ENCODE data around the gene SCO2. TPM values are rescaled to one million over a fixed set of nuclear protein-coding genes. Genes with fewer than 3 reads are reported as not detected.
"Not testable (repeated sequence)": the region's sequence is repeated elsewhere in the genome, so short reads cannot be mapped to it uniquely, and the experiment has no call there.

SCO2 gene
- total RNA-seq, 1 donor from 2014 or later = 1.8 TPM

DNA sequence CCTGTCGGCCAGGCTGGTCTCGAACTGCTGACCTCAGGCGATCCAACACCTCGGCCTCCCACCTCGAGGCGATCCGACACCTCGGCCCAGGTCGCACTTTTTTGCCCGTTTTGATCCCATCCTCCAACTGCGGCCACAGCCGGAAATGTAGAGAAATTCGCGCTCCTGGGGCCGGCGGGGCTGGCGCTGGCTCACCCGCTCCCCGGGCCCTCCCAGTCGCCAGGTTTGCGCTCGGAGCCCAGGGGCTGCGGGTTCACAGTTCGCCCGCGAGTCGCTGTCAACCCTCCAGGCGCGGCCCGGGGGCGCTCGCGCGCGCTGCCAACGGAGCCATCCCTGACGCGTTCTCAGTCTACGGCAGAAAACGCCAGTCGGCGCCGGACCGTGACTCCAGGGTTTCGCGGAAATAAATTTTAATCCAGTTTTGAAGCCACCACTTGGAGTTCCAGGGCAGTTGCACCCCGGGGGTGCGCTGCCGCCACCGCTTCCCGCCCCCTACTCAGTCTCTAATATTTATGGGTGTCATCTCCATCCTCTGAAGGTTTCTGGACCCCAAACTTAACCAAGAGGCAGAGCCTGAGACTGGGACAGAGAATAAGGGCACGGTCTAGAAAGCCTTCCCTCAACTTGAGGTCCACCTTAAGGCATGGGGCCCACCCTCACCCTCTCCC lies 18.8 kb upstream of the SCO2 start:
- peaks cover 13% of the 10 kb centered on the region for H3K27me3 ChIP-seq (ENCODE audit: insufficient read depth, low read length)
- Mint-ChIP-seq H3K9me3 (ENCODE audit: unreplicated experiment) (no peaks in the 10 kb centered on the region), H3K4me3 (ENCODE audit: unreplicated experiment) (no peak overlapping the region), H3K27ac (ENCODE audit: unreplicated experiment) (no peak overlapping the region), H3K36me3 (ENCODE audit: low read depth, unreplicated experiment) (no peaks in the 10 kb centered on the region), H3K4me1 (ENCODE audit: low read depth, unreplicated experiment) (peaks cover 8% of the 10 kb centered on the region), H3K27me3 (ENCODE audit: low read depth, unreplicated experiment) (peaks cover 12% of the 10 kb centered on the region)
- no peaks in the 10 kb centered on the region for H3K79me2 ChIP-seq (ENCODE audit: insufficient read depth, low read length)
- H3K27ac ChIP-seq (ENCODE audit: low read depth, low read length) = no peak overlapping the region
- H4K20me1 ChIP-seq (ENCODE audit: insufficient read depth, low read length) = no peaks in the 10 kb centered on the region
- peak; percentile 36 for DNase-seq (ENCODE audit: low read depth)
- TF ChIP-seq, protein P1, sequence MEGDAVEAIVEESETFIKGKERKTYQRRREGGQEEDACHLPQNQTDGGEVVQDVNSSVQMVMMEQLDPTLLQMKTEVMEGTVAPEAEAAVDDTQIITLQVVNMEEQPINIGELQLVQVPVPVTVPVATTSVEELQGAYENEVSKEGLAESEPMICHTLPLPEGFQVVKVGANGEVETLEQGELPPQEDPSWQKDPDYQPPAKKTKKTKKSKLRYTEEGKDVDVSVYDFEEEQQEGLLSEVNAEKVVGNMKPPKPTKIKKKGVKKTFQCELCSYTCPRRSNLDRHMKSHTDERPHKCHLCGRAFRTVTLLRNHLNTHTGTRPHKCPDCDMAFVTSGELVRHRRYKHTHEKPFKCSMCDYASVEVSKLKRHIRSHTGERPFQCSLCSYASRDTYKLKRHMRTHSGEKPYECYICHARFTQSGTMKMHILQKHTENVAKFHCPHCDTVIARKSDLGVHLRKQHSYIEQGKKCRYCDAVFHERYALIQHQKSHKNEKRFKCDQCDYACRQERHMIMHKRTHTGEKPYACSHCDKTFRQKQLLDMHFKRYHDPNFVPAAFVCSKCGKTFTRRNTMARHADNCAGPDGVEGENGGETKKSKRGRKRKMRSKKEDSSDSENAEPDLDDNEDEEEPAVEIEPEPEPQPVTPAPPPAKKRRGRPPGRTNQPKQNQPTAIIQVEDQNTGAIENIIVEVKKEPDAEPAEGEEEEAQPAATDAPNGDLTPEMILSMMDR (IDR thresholded peaks at IDR 0.05; ENCODE audit: insufficient read depth, low read depth, low read length) = peak; percentile 33
- TF ChIP-seq EZH2 (IDR thresholded peaks at IDR 0.05; ENCODE audit: insufficient read depth, low read length) = no peak
- no peaks in the 10 kb centered on the region for H3K9me3 ChIP-seq (ENCODE audit: insufficient read depth, low read depth, low read length)
- H3K4me2 ChIP-seq (ENCODE audit: low read length) = peak overlapping the region; percentile 73
- no peak overlapping the region for H3K9ac ChIP-seq (ENCODE audit: low read length)
- no peak for FAIRE-seq
- peaks cover 3% of the 10 kb centered on the region for H3K4me1 ChIP-seq (ENCODE audit: insufficient read depth, low read length)
- no peaks in the 10 kb centered on the region for H3K36me3 ChIP-seq (ENCODE audit: insufficient read depth, low read length)
- H3K4me3 ChIP-seq (ENCODE audit: insufficient read depth, low read depth, low read length) = peak overlapping the region; percentile 23
- peak overlapping the region; percentile 66 for H2AFZ ChIP-seq (ENCODE audit: low read depth, low read length)

DNA sequence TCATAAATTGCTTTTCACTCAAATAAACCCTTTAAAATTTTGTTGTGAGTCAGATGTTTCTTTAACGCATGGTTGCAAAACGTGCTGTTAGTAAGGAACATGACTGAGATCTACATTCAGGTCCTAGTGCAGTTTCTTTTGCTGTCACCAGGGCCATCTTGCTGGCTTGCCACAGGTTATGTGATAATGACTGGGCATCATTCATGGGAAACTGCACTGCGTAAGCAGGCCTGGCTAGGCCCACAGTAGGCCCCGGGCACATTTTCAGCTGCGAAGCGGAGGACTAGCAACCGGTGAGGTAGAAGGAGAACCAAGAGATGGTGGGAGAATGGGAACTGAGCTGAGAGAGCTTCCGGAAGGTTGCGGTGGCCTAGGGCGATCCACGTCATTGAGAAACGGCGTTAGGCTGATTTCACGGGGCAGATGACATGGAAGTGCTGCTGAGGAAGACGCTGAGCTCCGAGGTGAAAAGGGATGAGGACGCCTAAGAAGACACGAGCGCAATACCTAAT lies 17.1 kb upstream of the SCO2 start:
- H3K9me3 Mint-ChIP-seq (ENCODE audit: unreplicated experiment) = no peaks in the 10 kb centered on the region
- Histone ChIP-seq H3K9me3 (ENCODE audit: insufficient read depth, low read depth, low read length) (no peaks in the 10 kb centered on the region), H3K4me3 (ENCODE audit: insufficient read depth, low read depth, low read length) (no peak overlapping the region), H2AFZ (ENCODE audit: low read depth, low read length) (no peak overlapping the region), H3K36me3 (ENCODE audit: insufficient read depth, low read length) (no peaks in the 10 kb centered on the region), H3K27ac (ENCODE audit: low read depth, low read length) (no peak overlapping the region), H4K20me1 (ENCODE audit: insufficient read depth, low read length) (no peaks in the 10 kb centered on the region), H3K4me1 (ENCODE audit: insufficient read depth, low read length) (peaks cover 3% of the 10 kb centered on the region), H3K4me2 (ENCODE audit: low read length) (no peak overlapping the region), H3K79me2 (ENCODE audit: insufficient read depth, low read length) (no peaks in the 10 kb centered on the region), H3K9ac (ENCODE audit: low read length) (no peak overlapping the region), H3K27me3 (ENCODE audit: insufficient read depth, low read length) (peaks cover 6% of the 10 kb centered on the region)
- DNase-seq (ENCODE audit: low read depth) = no peak
- no peak overlapping the region for H3K27ac Mint-ChIP-seq (ENCODE audit: unreplicated experiment)
- no peak overlapping the region for H3K4me3 Mint-ChIP-seq (ENCODE audit: unreplicated experiment)
- no peaks in the 10 kb centered on the region for H3K36me3 Mint-ChIP-seq (ENCODE audit: low read depth, unreplicated experiment)
- peaks cover 14% of the 10 kb centered on the region for H3K27me3 Mint-ChIP-seq (ENCODE audit: low read depth, unreplicated experiment)
- TF ChIP-seq EZH2 (IDR thresholded peaks at IDR 0.05; ENCODE audit: insufficient read depth, low read length) = no peak
- TF ChIP-seq, protein P1 (IDR thresholded peaks at IDR 0.05; ENCODE audit: insufficient read depth, low read depth, low read length) = no peak
- no peak for FAIRE-seq
- peaks cover 9% of the 10 kb centered on the region for H3K4me1 Mint-ChIP-seq (ENCODE audit: low read depth, unreplicated experiment)

DNA sequence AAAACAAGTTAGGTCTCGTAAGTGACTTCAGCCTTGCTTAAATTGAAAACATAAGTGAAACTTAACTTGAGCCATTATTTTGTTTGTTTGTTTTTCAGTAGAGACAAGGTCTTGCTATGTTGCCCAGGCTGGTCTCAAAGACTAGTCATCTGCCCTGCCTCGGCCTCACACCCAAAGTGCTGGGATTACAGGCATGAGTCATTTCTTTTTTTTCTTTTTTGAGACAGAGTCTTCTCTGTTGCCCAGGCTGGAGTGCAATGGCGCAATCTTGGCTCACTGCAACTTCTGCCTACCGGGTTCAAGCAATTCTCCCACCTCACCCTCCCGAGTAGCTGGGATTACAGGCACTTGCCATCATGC lies 16.2 kb upstream of the SCO2 start:
- H3K9me3 Mint-ChIP-seq (ENCODE audit: unreplicated experiment); H3K4me1 ChIP-seq (ENCODE audit: insufficient read depth, low read length); H2AFZ ChIP-seq (ENCODE audit: low read depth, low read length); H4K20me1 ChIP-seq (ENCODE audit: insufficient read depth, low read length); H3K27ac Mint-ChIP-seq (ENCODE audit: unreplicated experiment); H3K36me3 Mint-ChIP-seq (ENCODE audit: low read depth, unreplicated experiment); H3K4me3 Mint-ChIP-seq (ENCODE audit: unreplicated experiment); H3K9ac ChIP-seq (ENCODE audit: low read length); H3K27ac ChIP-seq (ENCODE audit: low read depth, low read length); H3K9me3 ChIP-seq (ENCODE audit: insufficient read depth, low read depth, low read length); H3K4me3 ChIP-seq (ENCODE audit: insufficient read depth, low read depth, low read length); H3K79me2 ChIP-seq (ENCODE audit: insufficient read depth, low read length); H3K27me3 ChIP-seq (ENCODE audit: insufficient read depth, low read length); H3K4me1 Mint-ChIP-seq (ENCODE audit: low read depth, unreplicated experiment); H3K4me2 ChIP-seq (ENCODE audit: low read length); H3K36me3 ChIP-seq (ENCODE audit: insufficient read depth, low read length): not testable (repeated sequence)
- DNase-seq (ENCODE audit: low read depth) (peak; percentile 47), FAIRE-seq (peak; percentile 20)
- H3K27me3 Mint-ChIP-seq (ENCODE audit: low read depth, unreplicated experiment) = peaks cover 14% of the 10 kb centered on the region
